Activated CD4-positive, alpha-beta T cell treated with anti-CD3 and anti-CD28 coated beads, Interleukin-2, amount 50 U/mL, for 4 hours (primary cell): ENCODE measurements around the gene LOX.

Experiments
- DNase-seq, 2 experiments: peaks; one replicate each; pipeline ENCODE4 v3.0.0-alpha.2; 2020

Gene LOX

GRCh38 chr5:122078116-122079110 lies at the start of gene LOX:
Gene LOX (minus strand): TSS chr5:122078259. CDS start chr5:122077985, 274 bp downstream.
- DNase-seq = no peak

- DNase-seq = no peak
Observed at GRCh38 chr5:122126756-122127321, 48.8 kb upstream of the LOX start.

GRCh38 chr5:122126177-122126755 lies 48.2 kb upstream of the LOX start:
- DNase-seq = no peak

- DNase-seq = no peak
Observed at GRCh38 chr5:122124766-122125165, 46.7 kb upstream of the LOX start.

- no peak for DNase-seq
Observed at GRCh38 chr5:122121479-122122465, 43.7 kb upstream of the LOX start.

- DNase-seq = no peak
Observed at GRCh38 chr5:122120957-122121356, 42.9 kb upstream of the LOX start.

- no peak for DNase-seq
Observed at GRCh38 chr5:122120493-122120892, 42.4 kb upstream of the LOX start.

- DNase-seq = no peak
Observed at GRCh38 chr5:122119205-122119604, 41.1 kb upstream of the LOX start.

- DNase-seq = no peak
Observed at GRCh38 chr5:122118356-122118948, 40.4 kb upstream of the LOX start.

GRCh38 chr5:122114501-122114900 lies 36.4 kb upstream of the LOX start:
- DNase-seq = no peak

- DNase-seq = no peak
Observed at GRCh38 chr5:122112733-122113558, 34.9 kb upstream of the LOX start.

GRCh38 chr5:122112063-122112462 lies 34.0 kb upstream of the LOX start:
- no peak for DNase-seq

- DNase-seq = no peak
Observed at GRCh38 chr5:122111460-122111859, 33.4 kb upstream of the LOX start.

GRCh38 chr5:122110987-122111386 lies 32.9 kb upstream of the LOX start:
- no peak for DNase-seq

- DNase-seq = no peak
Observed at GRCh38 chr5:122107016-122107415, 29.0 kb upstream of the LOX start.

GRCh38 chr5:122105909-122106308 lies 27.9 kb upstream of the LOX start:
- no peak for DNase-seq

- DNase-seq = no peak
Observed at GRCh38 chr5:122102825-122103224, 24.8 kb upstream of the LOX start.

GRCh38 chr5:122101636-122102285 lies 23.7 kb upstream of the LOX start:
- no peak for DNase-seq

- no peak for DNase-seq
Observed at GRCh38 chr5:122099060-122099790, 21.2 kb upstream of the LOX start.

GRCh38 chr5:122097391-122097790 lies 19.3 kb upstream of the LOX start:
- no peak for DNase-seq
